HG02840 (cell line): ENCODE results near the gene LCN15.
"Not testable (repeated sequence)": the region's sequence is repeated elsewhere in the genome, so short reads cannot be mapped to it uniquely, and the experiment has no call there.

ENCODE experiments used
- ATAC-seq: cut with Tn5 transposase; IDR thresholded peaks from one replicate; pipeline ENCODE4 v1.9.1; 2021; ENCODE audit warnings: mild to moderate bottlenecking, moderate library complexity, moderate number of reproducible peaks; ENCODE audit not compliant: unreplicated experiment, low FRiP score

LCN15 gene

GRCh38 chr9:136764301-136764891 is at the start of gene LCN15:
Gene LCN15 (minus strand): TSS chr9:136764518. CDS start chr9:136764488, 30 bp downstream.
- ATAC-seq: no peak

- ATAC-seq: no peak
Measured at GRCh38 chr9:136808806-136809158, 44.5 kb upstream of the LCN15 start.

GRCh38 chr9:136808075-136808805 is 43.9 kb upstream of the LCN15 start:
- ATAC-seq: peak; percentile 40

- ATAC-seq: peak; percentile 75
Measured at GRCh38 chr9:136807281-136808074, 43.2 kb upstream of the LCN15 start, which contains the start of gene RABL6. Gene RABL6 (plus strand): TSS chr9:136807948. CDS start chr9:136808197, 249 bp downstream.

GRCh38 chr9:136806631-136807201 is 42.4 kb upstream of the LCN15 start:
- ATAC-seq: no peak

GRCh38 chr9:136806067-136806466 is 41.7 kb upstream of the LCN15 start:
- ATAC-seq: no peak

GRCh38 chr9:136805207-136805740 is 41.0 kb upstream of the LCN15 start:
- ATAC-seq: no peak

GRCh38 chr9:136804509-136805206 is 40.3 kb upstream of the LCN15 start:
- no peak for ATAC-seq

GRCh38 chr9:136803551-136804508 is 39.5 kb upstream of the LCN15 start:
- no peak for ATAC-seq

- not testable (repeated sequence) for ATAC-seq
Measured at GRCh38 chr9:136803009-136803550, 38.8 kb upstream of the LCN15 start.

- ATAC-seq: no peak
Measured at GRCh38 chr9:136802321-136802720, 38.0 kb upstream of the LCN15 start.

- ATAC-seq: no peak
Measured at GRCh38 chr9:136799854-136800657, 35.7 kb upstream of the LCN15 start.

- ATAC-seq: no peak
Measured at GRCh38 chr9:136799079-136799853, 34.9 kb upstream of the LCN15 start.

GRCh38 chr9:136798708-136799078 is 34.4 kb upstream of the LCN15 start:
- no peak for ATAC-seq

GRCh38 chr9:136796775-136797347 is 32.5 kb upstream of the LCN15 start:
- ATAC-seq: not testable (repeated sequence)

GRCh38 chr9:136796238-136796774 is 32.0 kb upstream of the LCN15 start, which contains the start of gene CCDC183:
Gene CCDC183 (plus strand): TSS chr9:136796338. CDS start chr9:136796398, 60 bp downstream.
- no peak for ATAC-seq

- no peak for ATAC-seq
Measured at GRCh38 chr9:136795000-136795348, 30.7 kb upstream of the LCN15 start.
